HEK293 (cell line): Measurements from ENCODE around the gene IGF2R.
"Not testable (repeated sequence)": the region's sequence is repeated elsewhere in the genome, so short reads cannot be mapped to it uniquely, and the experiment has no call there.

Experiments
- CTCF ChIA-PET: fragments of 350-600 bp; formaldehyde crosslinking; extraction: SDS; loops from one replicate; lab custom pipeline; 2021; ENCODE audit warnings: antibody characterized with exemption; lab: Yijun Ruan, JAX
- POLR2A ChIA-PET: fragments of 300-600 bp; formaldehyde crosslinking; extraction: SDS; loops from one replicate; lab custom pipeline; 2020; ENCODE audit warnings: antibody characterized with exemption, inconsistent platforms; lab: Yijun Ruan, JAX
- H3K27ac ChIP-seq: fragments of 200-500 bp; sonication (Bioruptor generic); 2 replicates; pipeline ENCODE4 v1.5.1; 2014; ENCODE audit warnings: low read depth, low read length, control low read depth, inconsistent platforms; ENCODE audit errors: extremely low read depth
- H3K36me3 ChIP-seq, 2 experiments: fragments of 200-500 bp in 1 of 2; sonication (Bioruptor generic) in 1 of 2; 1 replicate in 1 of 2; 2 replicates in 1 of 2; pipeline ENCODE4 v1.5.1; 2014 to 2017; ENCODE audit warnings: inconsistent platforms in 2 of 2, low read length in 2 of 2; ENCODE audit not compliant: control insufficient read depth in 2 of 2, insufficient read depth in 1 of 2
- H3K4me1 ChIP-seq: fragments of 200-500 bp; sonication (Bioruptor generic); 2 replicates; pipeline ENCODE4 v1.5.1; 2014; ENCODE audit warnings: mild to moderate bottlenecking, low read length, inconsistent platforms; ENCODE audit not compliant: control insufficient read depth, insufficient read depth
- H3K4me3 ChIP-seq: 2 replicates; pipeline ENCODE4 v1.5.1; 2011; ENCODE audit warnings: low read depth, mild to moderate bottlenecking, control low read depth, low read length, moderate library complexity
- H3K9me3 ChIP-seq: fragments of 200-500 bp; sonication (Bioruptor generic); 2 replicates; pipeline ENCODE4 v1.5.1; 2014; ENCODE audit warnings: low read depth, low read length, inconsistent platforms; ENCODE audit not compliant: control insufficient read depth, insufficient read depth
- BCL11B ChIP-seq: fragments of 450-650 bp; formaldehyde crosslinking; IDR thresholded peaks from 2 replicates; pipeline ENCODE4 v1.5.1; 2016; ENCODE audit warnings: low read depth, missing biosample characterization, missing genetic modification characterization
- EGR2 ChIP-seq: fragments of 450-650 bp; formaldehyde crosslinking; IDR thresholded peaks from 2 replicates; pipeline ENCODE4 v1.5.1; 2016; ENCODE audit warnings: low read depth, missing biosample characterization, missing genetic modification characterization
- HOXC10 ChIP-seq: sonication (generic); formaldehyde crosslinking; IDR thresholded peaks from 2 replicates; pipeline ENCODE4 v1.8.1; 2023; ENCODE audit warnings: mild to moderate bottlenecking, missing genetic modification reagents
- KLF16 ChIP-seq: fragments of 450-650 bp; formaldehyde crosslinking; IDR thresholded peaks from 2 replicates; pipeline ENCODE4 v1.5.1; 2017; ENCODE audit warnings: missing biosample characterization, missing genetic modification characterization
- KLF7 ChIP-seq: fragments of 450-650 bp; formaldehyde crosslinking; IDR thresholded peaks from 2 replicates; pipeline ENCODE4 v1.5.1; 2016; ENCODE audit warnings: missing biosample characterization, missing genetic modification characterization, borderline replicate concordance
- MZF1 ChIP-seq: fragments of 450-650 bp; formaldehyde crosslinking; IDR thresholded peaks from 2 replicates; pipeline ENCODE4 v1.5.1; 2017; ENCODE audit warnings: missing biosample characterization, missing genetic modification characterization, borderline replicate concordance
- REPIN1 ChIP-seq: fragments of 450-650 bp; formaldehyde crosslinking; IDR thresholded peaks from 2 replicates; pipeline ENCODE4 v1.5.1; 2017; ENCODE audit warnings: missing biosample characterization, missing genetic modification characterization, low read depth
- SP3 ChIP-seq: fragments of 450-650 bp; formaldehyde crosslinking; IDR thresholded peaks from 2 replicates; pipeline ENCODE4 v1.5.1; 2016; ENCODE audit warnings: missing biosample characterization, missing genetic modification characterization
- TSHZ1 ChIP-seq: fragments of 450-650 bp; formaldehyde crosslinking; IDR thresholded peaks from 2 replicates; pipeline ENCODE4 v1.5.1; 2016; ENCODE audit warnings: missing biosample characterization, missing genetic modification characterization, borderline replicate concordance
- ZBTB17 ChIP-seq: fragments of 450-650 bp; formaldehyde crosslinking; IDR thresholded peaks from 2 replicates; pipeline ENCODE4 v1.5.1; 2016; ENCODE audit warnings: missing biosample characterization, missing genetic modification characterization
- ZBTB26 ChIP-seq: fragments of 450-650 bp; formaldehyde crosslinking; optimal IDR thresholded peaks from 2 replicates; pipeline ENCODE3; 2016; ENCODE audit warnings: missing biosample characterization, mild to moderate bottlenecking, missing genetic modification characterization
- ZFP41 ChIP-seq: fragments of 450-650 bp; formaldehyde crosslinking; IDR thresholded peaks from 2 replicates; pipeline ENCODE4 v1.5.1; 2016; ENCODE audit warnings: missing biosample characterization, missing genetic modification characterization, borderline replicate concordance
- ZNF114 ChIP-seq: fragments of 450-650 bp; formaldehyde crosslinking; IDR thresholded peaks from 2 replicates; pipeline ENCODE4 v1.5.0; 2017; ENCODE audit warnings: missing biosample characterization, missing genetic modification characterization
- ZNF157 ChIP-seq: fragments of 450-650 bp; formaldehyde crosslinking; IDR thresholded peaks from 2 replicates; pipeline ENCODE4 v1.5.1; 2016; ENCODE audit warnings: missing biosample characterization, missing genetic modification characterization
- ZNF16 ChIP-seq: fragments of 450-650 bp; formaldehyde crosslinking; IDR thresholded peaks from 2 replicates; pipeline ENCODE4 v1.5.1; 2016; ENCODE audit warnings: low read depth, missing biosample characterization, missing genetic modification characterization
- ZNF169 ChIP-seq: fragments of 450-650 bp; formaldehyde crosslinking; IDR thresholded peaks from 2 replicates; pipeline ENCODE4 v1.5.1; 2016; ENCODE audit warnings: missing biosample characterization, missing genetic modification characterization
- ZNF221 ChIP-seq: fragments of 450-650 bp; formaldehyde crosslinking; IDR thresholded peaks from 2 replicates; pipeline ENCODE4 v1.5.1; 2017; ENCODE audit warnings: missing biosample characterization, missing genetic modification characterization, borderline replicate concordance
- ZNF354C ChIP-seq: fragments of 450-650 bp; formaldehyde crosslinking; IDR thresholded peaks from 2 replicates; pipeline ENCODE4 v1.5.1; 2016; ENCODE audit warnings: missing biosample characterization, missing genetic modification characterization, low read depth, borderline replicate concordance
- ZNF747 ChIP-seq: fragments of 450-650 bp; formaldehyde crosslinking; IDR thresholded peaks from 2 replicates; pipeline ENCODE4 v1.5.1; 2016; ENCODE audit warnings: missing biosample characterization, missing genetic modification characterization
- ZNF768 ChIP-seq: fragments of 450-650 bp; formaldehyde crosslinking; IDR thresholded peaks from 2 replicates; pipeline ENCODE4 v1.5.1; 2018; ENCODE audit warnings: missing biosample characterization, mild to moderate bottlenecking, missing genetic modification characterization
- ZSCAN16 ChIP-seq: fragments of 450-650 bp; formaldehyde crosslinking; IDR thresholded peaks from 2 replicates; pipeline ENCODE4 v1.5.1; 2016; ENCODE audit warnings: missing biosample characterization, missing genetic modification characterization

IGF2R gene

GRCh38 chr6:160132776-160133338, 164.0 kb downstream of the IGF2R start (continued):
- no peak for TF ChIP-seq ZBTB26 (tag by site-specific recombination)

GRCh38 chr6:160133441-160134336, 164.8 kb downstream of the IGF2R start:
- no peak overlapping the region for H3K4me3 ChIP-seq
- CTCF ChIA-PET: interaction anchor here (0.5 to 1.0 kb wide), 3 partner anchors 208 to 386 kb away, joined by 3 to 4 read pairs (median 3); no protein-coding TSS in a partner anchor
- H3K9me3 ChIP-seq: no peaks in the 10 kb centered on the region
- H3K36me3 ChIP-seq: no peaks in the 10 kb centered on the region
- H3K27ac ChIP-seq: no peak overlapping the region
- no peaks in the 10 kb centered on the region for H3K4me1 ChIP-seq
- POLR2A ChIA-PET: no interaction called here
- TF ChIP-seq KLF7 (tag by site-specific recombination): no peak
- no peak for TF ChIP-seq ZNF16 (tag by site-specific recombination)
- TF ChIP-seq SP3: no peak
- no peak for TF ChIP-seq ZBTB17 (tag by site-specific recombination)
- no peak for TF ChIP-seq ZNF768 (tag by site-specific recombination)
- TF ChIP-seq KLF16: no peak
- TF ChIP-seq ZSCAN16 (tag by site-specific recombination): no peak
- TF ChIP-seq REPIN1 (tag by site-specific recombination): no peak
- TF ChIP-seq ZNF221 (tag by site-specific recombination): no peak
- no peak for TF ChIP-seq BCL11B (tag by site-specific recombination)
- no peak for TF ChIP-seq ZNF169 (tag by site-specific recombination)
- TF ChIP-seq TSHZ1 (tag by site-specific recombination): no peak
- TF ChIP-seq HOXC10 (CRISPR knock-in tag): no peak
- TF ChIP-seq MZF1 (tag by site-specific recombination): no peak
- no peak for TF ChIP-seq ZNF354C
- no peak for TF ChIP-seq ZFP41 (tag by site-specific recombination)
- no peak for TF ChIP-seq ZNF747
- no peak for TF ChIP-seq ZNF157
- no peak for TF ChIP-seq EGR2
- no peak for TF ChIP-seq ZNF114 (tag by site-specific recombination)

- POLR2A ChIA-PET, H3K9me3 ChIP-seq, H3K4me3 ChIP-seq, H3K27ac ChIP-seq, H3K4me1 ChIP-seq, H3K36me3 ChIP-seq: not testable (repeated sequence)
- CTCF ChIA-PET: interaction anchor here (1.0 kb wide), 2 partner anchors 162 to 385 kb away, joined by 3 read pairs; no protein-coding TSS in a partner anchor
These were observed 165.5 kb downstream of the IGF2R start for GRCh38 chr6:160134337-160134751.
